ENCODE data around the gene ARL2.

The ARL2 gene

DNA sequence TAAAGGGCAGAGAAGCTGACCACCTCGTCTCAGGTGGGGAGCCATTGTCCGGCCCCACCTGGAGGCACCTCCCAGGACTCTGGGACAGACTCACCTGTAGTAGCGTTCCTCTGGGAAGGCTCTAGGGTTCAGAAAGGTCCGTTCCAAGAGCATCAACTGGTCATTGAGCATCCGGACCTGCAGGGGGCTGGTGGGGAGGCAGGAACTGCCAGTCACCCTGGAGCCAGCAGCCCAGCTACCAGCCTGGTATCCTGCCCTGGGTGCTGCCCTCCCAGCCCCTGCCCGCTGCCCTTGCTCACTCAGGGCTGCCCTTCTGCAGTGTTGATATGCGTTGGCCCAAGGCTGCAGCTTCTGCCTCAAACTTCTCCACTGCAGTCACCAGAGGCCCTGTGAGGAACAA, 31.8 kb downstream of the ARL2 start:
- no peak for DNase-seq
- no peak overlapping the region for H3K27ac Mint-ChIP-seq
- peaks cover 18 to 36% of the 10 kb centered on the region in 2 donors for H3K4me1 Mint-ChIP-seq
- H3K36me3 Mint-ChIP-seq: peaks cover 4 to 9% of the 10 kb centered on the region in 2 donors
- no peak for ATAC-seq (replicated peaks)
- H3K9me3 Mint-ChIP-seq: no peaks in the 10 kb centered on the region
- no peaks in the 10 kb centered on the region for H3K27me3 Mint-ChIP-seq
- H3K4me3 Mint-ChIP-seq: no peak overlapping the region

DNA sequence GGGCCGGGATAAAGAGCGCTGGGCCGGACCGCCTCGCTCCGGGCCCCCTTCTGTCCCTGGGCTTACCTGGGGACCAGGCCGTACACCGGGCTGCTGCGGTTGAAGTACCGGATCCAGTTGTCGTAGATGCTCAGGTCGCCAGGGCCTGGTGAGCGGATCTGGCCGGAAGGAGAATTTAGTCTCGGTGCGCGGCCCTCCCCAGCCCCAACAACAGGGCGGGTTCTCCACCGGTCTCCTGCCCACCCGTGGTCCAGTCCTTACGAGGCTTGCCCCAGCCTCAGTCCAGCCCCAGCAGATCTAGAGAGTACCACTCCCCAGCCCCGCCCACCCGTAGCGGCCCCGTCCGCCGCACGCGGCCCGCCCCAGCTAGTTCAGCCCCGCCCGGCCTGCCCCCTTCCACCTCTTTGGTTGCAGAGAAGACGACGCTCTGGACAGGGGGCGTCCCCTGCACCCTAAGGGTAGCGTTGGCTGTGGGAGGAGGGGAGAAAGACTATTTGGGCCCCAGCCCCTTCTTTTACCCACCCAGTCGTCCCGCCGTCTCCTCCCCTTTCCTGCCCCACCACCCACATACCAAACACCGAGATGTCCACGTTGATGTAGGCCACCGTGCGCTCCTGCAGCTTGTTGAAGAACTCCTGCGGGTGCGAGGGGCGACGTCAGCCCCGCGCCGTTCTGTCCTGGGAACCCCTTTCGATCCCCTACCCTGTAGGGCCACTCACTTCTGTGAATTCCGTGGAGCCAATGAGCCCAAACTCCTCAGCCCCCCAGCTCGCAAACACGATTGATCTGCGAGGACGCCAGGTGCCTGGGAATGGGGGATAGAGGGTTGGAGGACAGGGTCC, 33.8 kb downstream of the ARL2 start:
- DNase-seq (no peak), ATAC-seq (replicated peaks) (peak; percentile 79 to 81)
- Mint-ChIP-seq H3K4me3 (peak overlapping the region; percentile 83 to 85), H3K36me3 (peaks cover 4 to 9% of the 10 kb centered on the region in 2 donors), H3K27ac (peak overlapping the region; percentile 86), H3K9me3 (no peaks in the 10 kb centered on the region), H3K27me3 (no peaks in the 10 kb centered on the region), H3K4me1 (peaks cover 12 to 31% of the 10 kb centered on the region in 2 donors)

DNA sequence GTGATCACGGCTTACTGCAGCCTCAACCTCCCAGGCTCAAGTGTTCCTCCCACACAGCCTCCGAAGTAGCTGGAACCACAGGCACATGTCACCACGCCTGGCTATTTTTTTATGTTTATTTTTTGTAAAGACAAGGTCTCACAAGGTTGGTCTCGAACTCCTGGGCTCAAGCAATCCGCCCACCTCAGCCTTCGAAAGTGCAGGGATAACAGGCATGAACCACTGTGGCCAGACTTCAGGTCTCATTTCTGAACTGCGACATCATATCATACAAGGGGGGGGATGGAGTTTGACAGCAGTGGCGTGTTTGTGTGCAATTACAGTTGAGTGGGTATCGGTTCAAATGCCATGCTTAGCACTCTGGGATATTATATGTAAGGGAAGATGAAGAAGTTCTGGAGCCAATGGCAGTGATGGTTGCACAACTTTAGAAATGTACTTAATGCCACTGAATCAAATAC, 37.5 kb downstream of the ARL2 start:
- Mint-ChIP-seq H3K4me3 (no peak overlapping the region), H3K27ac (no peak overlapping the region), H3K9me3 (no peaks in the 10 kb centered on the region), H3K27me3 (no peaks in the 10 kb centered on the region), H3K36me3 (no peaks in the 10 kb centered on the region), H3K4me1 (peaks cover 31 to 45% of the 10 kb centered on the region in 2 donors)
- DNase-seq (no peak), ATAC-seq (replicated peaks) (no peak)

DNA sequence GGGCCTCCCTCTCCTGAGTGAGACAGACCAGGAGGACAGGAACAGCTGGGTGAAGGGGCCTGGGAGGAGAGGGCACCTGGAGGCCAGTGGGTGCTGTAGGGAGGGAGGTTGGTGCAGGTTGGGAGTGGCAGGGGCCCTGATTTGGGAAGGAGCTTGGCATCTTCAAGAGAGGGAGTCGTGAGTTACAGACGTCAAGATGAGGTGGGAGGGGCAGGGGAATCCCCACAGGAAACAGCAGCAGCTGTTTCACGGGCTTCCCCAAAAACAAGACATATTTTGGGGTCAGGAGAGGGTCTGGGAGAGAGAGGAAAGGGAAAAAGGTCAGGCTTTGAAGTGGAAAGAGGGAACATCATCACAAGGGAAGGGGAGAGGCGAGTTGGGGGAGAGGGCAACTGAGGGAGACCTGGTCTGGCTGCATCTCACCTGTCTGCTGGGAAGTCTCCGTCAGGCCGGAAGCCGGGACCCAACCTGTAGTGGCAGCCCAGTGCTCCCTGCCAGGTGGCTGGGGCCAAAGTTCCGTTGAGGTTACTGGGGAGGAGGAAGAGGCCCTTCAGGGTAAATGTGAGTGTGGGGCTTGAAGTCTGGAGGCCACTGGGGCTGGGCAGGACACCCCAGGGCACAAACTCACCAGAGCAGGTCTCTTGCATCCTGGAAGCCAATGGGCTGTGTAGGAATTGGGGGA, 40.0 kb downstream of the ARL2 start:
- Mint-ChIP-seq H3K4me3 (peak overlapping the region; percentile 33 to 46), H3K9me3 (no peaks in the 10 kb centered on the region), H3K36me3 (no peaks in the 10 kb centered on the region), H3K27ac (peak overlapping the region; percentile 62), H3K4me1 (peaks cover 23 to 27% of the 10 kb centered on the region in 2 donors), H3K27me3 (no peaks in the 10 kb centered on the region)
- DNase-seq: no peak
- peak; percentile 53 to 55 for ATAC-seq (replicated peaks)

DNA sequence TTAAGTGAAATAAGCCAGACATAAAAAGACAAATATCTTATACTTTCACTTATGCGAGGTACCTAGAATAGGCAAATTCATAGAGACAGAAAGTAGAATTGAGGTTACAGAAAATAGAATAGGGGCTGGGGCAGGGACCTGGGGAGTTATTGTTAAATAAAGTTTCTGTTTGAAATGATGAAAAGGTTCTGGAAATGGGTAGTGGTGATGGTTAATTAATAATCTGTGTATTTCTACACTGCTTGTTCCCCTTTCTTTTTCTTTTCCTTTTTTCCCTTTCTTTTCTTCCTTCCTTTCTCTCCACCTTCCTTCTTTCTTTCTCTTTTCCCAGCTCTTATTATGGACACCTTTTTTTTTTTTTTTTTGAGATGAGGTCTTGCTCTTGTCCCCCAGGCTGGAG, 41.6 kb downstream of the ARL2 start:
- H3K4me3 Mint-ChIP-seq: no peak overlapping the region
- H3K9me3 Mint-ChIP-seq: no peaks in the 10 kb centered on the region
- no peak overlapping the region for H3K27ac Mint-ChIP-seq
- DNase-seq: no peak
- peak in 1 of 2 donors; percentile 21 for ATAC-seq (replicated peaks)
- H3K36me3 Mint-ChIP-seq: no peaks in the 10 kb centered on the region
- H3K27me3 Mint-ChIP-seq: no peaks in the 10 kb centered on the region
- peaks cover 23 to 27% of the 10 kb centered on the region in 2 donors for H3K4me1 Mint-ChIP-seq

DNA sequence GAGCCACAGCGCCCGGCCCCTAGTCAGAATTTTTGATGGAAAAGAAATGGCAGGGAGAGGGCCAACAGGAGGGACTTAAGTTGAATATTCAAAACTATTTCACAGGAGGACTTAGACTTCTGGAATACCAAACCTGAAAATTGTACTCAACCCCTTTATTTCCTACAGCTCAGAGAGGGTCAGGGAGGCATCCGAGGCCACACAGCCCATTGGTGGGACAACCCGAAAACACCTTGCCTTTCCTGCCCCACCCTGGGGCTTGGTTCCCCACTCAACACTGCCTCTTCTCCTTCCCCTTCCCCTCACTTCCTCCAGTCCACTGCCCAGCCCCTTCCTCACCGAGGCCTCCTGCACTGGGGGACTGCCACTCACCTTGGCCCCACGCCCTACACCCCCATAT, 43.0 kb downstream of the ARL2 start:
- Mint-ChIP-seq H3K27ac (no peak overlapping the region), H3K27me3 (no peaks in the 10 kb centered on the region), H3K4me1 (peaks cover 24 to 33% of the 10 kb centered on the region in 2 donors), H3K36me3 (no peaks in the 10 kb centered on the region), H3K9me3 (no peaks in the 10 kb centered on the region), H3K4me3 (no peak overlapping the region)
- ATAC-seq (replicated peaks) (no peak), DNase-seq (no peak)

DNA sequence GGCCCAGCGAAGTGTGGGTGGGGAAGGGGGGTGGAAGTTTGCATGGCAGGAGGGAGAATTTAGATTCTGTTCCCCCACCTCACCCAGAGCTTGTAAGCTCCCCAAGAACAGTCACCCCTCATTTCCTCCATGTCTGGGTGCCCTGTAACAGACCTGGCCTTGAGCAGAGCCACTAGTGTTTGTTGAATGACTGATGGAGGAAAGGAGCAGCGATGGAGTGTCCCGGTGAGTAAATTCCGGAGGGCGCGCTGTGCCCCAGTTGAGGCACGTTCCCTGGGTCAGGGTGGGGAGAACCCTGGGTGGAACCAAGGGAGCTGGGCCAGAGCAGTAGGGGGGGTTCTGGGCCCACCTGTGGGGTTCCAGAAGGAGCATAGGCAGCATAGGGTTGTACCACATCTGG, 43.6 kb downstream of the ARL2 start:
- no peak for ATAC-seq (replicated peaks)
- Mint-ChIP-seq H3K27me3 (no peaks in the 10 kb centered on the region), H3K9me3 (no peaks in the 10 kb centered on the region), H3K36me3 (no peaks in the 10 kb centered on the region), H3K4me1 (peaks cover 28 to 33% of the 10 kb centered on the region in 2 donors), H3K27ac (no peak overlapping the region), H3K4me3 (no peak overlapping the region)
- no peak for DNase-seq

DNA sequence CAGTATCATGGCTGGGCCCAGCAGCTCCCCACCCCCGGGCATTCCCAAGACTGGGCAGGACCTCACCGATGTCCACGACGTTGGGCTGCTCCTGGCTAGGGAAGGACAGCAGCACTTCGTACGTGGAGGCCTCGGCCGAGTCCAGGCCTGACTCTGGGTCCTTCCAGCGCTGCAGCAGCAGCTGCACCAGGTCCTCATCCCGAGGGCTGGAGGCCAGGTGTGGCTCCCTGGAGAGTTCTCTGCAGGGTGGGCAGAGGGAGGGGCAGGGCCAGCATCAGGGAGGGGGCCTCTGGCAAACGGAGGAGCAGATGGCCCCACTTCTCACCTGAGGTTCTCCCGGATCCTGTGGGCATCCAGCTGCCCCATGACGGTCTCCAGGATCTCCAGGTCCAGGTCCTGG, 44.1 kb downstream of the ARL2 start:
- Mint-ChIP-seq H3K27me3 (no peaks in the 10 kb centered on the region), H3K4me3 (no peak overlapping the region), H3K36me3 (no peaks in the 10 kb centered on the region), H3K27ac (no peak overlapping the region), H3K4me1 (peaks cover 26 to 30% of the 10 kb centered on the region in 2 donors), H3K9me3 (no peaks in the 10 kb centered on the region)
- ATAC-seq (replicated peaks): no peak
- no peak for DNase-seq

DNA sequence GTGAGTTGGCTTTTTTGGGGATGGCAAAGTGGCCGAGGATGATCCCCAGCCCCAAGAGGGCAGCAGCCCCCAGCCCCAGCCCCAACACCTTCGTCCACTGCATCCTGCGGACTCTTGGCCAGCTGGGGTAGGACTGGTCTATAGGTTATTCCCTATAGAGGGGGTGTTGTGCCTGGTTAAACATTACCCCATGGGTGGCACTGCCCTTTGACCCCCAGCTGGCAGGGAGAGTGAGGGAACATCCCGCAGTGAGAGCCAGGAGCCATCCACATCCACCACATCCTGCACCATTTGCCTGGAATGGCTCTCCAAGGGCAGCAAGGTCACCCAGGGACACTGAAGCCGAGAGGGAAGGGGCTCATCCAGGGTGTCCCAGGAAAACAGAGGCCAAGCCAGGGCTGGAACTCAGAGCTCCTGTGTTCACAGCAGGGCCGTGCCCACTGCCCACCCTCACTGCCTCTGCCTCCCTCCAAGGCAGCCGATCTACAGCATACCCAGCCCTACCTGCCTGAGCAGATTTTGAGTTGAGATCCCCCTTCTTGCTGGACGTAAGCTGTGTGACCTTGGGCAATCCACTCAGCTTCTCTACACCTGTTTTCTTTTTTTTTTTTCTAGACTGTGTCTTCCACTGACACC, 44.6 kb downstream of the ARL2 start, which contains the start of gene NAALADL1:
Gene NAALADL1, minus strand, starts transcription at position 135 of the 636 bp plus-strand sequence. Its CDS starts 32 bp downstream, at position 103.
- Mint-ChIP-seq H3K27ac (no peak within 1 kb of the TSS), H3K4me3 (no peak within 1 kb of the TSS), H3K4me1 (peaks cover 21 to 25% of the 10 kb centered on the region in 2 donors), H3K9me3 (no peaks in the 10 kb centered on the region), H3K27me3 (no peaks in the 10 kb centered on the region), H3K36me3 (no peaks in the 10 kb centered on the region)
- no peak for ATAC-seq (replicated peaks)
- no peak for DNase-seq

DNA sequence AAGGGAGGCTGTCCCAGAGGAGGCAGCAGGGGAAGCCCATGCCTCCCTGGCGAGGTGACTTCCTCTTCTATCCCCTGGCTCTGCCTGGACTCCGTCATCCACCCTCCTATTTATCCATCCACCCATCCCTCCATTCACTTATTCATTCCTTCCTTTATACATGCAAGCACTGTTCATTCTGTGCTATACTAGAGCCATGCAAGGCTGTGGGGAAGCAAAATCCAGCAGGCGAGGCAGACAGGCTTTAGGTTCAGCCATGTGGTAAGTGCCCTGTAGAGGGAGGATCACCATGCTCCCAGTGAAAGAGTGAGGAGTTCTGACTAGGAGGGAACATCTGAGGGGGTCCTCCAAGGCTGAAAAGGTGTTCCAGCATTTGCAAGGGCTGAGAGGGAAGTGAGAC, 45.6 kb downstream of the ARL2 start:
- Mint-ChIP-seq H3K9me3 (no peaks in the 10 kb centered on the region), H3K27ac (no peak overlapping the region), H3K4me3 (no peak overlapping the region), H3K27me3 (no peaks in the 10 kb centered on the region), H3K36me3 (no peaks in the 10 kb centered on the region), H3K4me1 (peaks cover 11 to 15% of the 10 kb centered on the region in 2 donors)
- ATAC-seq (replicated peaks) (no peak), DNase-seq (no peak)

DNA sequence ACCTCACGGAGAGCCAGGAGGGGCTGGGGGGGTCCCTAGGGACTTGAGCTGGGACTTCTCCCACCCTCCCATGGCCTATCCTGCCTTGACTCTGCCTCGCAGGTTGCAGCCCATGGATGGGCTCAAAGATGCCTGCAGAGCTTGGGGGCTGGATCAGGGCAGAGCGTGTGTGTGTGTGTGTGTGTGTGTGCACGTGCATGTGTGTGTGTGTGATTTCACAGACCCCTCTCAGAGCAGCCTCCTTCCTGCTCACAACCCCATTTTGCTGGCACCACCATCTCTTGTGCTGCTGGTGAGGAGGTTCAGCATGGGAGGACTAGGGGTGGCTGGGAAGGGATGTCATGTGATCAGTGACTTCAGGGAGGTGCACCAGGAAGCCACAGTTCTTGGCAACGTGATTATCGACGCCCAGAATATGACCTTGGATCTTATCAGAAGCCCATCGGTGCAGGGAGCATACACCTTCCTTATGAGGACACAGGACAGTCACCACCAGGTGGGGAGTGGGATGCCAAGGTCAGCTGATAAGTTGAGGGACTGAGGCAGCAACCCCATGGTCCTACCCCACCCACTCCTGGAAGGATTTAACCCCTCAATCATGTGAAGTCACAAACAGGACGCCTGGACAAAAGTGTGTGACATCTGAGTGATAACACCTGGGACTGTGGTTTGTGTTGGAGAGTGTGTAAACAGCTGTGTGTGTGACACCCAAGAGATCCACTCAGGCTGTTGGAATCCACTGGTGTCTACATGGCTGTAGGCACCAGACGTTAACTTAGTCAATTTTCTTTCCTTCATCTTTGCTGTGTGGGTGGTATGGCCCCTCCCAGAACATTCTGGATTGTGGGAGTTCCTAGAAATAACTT, 46.2 kb downstream of the ARL2 start:
- Mint-ChIP-seq H3K27me3 (no peaks in the 10 kb centered on the region), H3K9me3 (no peaks in the 10 kb centered on the region), H3K4me1 (peaks cover 11 to 14% of the 10 kb centered on the region in 2 donors), H3K36me3 (no peaks in the 10 kb centered on the region), H3K4me3 (no peak overlapping the region), H3K27ac (no peak overlapping the region)
- ATAC-seq (replicated peaks) (no peak), DNase-seq (no peak)

DNA sequence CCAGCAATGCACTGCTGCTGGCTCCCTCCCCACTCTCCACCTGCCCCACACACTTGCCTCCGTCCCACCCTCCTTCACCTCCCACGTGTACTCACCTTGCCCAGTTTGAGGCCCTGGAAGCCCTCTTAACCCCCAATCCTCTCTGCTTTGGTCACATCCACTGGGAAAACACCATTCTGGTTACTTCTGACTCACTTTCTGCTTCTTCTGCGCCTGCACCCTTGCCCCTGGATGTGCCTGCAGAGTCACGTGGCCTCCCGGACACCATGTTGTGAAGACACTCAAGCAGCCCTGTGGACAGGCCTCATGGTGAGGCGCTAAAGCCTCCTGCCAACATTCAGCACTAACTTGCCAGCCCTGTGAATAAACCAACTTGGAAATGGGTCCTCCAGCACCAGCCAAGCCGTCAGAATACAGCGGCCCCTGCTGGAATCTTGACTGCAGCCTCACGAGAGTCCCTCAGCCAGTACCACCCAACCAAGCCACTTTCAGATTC, 47.0 kb downstream of the ARL2 start:
- H3K36me3 Mint-ChIP-seq: no peaks in the 10 kb centered on the region
- DNase-seq: no peak
- ATAC-seq (replicated peaks): no peak
- peaks cover 5 to 7% of the 10 kb centered on the region in 2 donors for H3K4me1 Mint-ChIP-seq
- no peak overlapping the region for H3K27ac Mint-ChIP-seq
- H3K27me3 Mint-ChIP-seq: no peaks in the 10 kb centered on the region
- H3K9me3 Mint-ChIP-seq: no peaks in the 10 kb centered on the region
- H3K4me3 Mint-ChIP-seq: no peak overlapping the region

DNA sequence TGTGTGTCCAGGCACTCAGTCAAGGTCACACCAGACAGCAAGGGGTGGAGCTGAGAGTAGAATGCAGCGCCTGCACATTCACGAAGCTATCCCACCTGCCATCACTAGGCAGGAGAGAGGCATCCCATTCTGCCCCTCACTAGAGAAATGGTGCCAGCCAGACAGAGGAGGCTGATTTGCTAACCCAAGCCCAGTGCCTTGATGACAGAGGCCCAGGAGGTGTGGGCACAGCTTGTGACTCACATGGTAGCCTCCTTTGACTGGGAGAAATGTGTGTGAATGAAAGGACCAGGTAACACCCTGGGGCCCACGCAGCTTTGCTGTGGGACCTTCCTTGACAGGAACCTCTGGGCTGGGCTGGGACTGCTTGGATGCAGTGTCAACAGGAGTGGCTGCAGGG, 49.6 kb downstream of the ARL2 start:
- Mint-ChIP-seq H3K4me3 (no peak overlapping the region), H3K27ac (no peak overlapping the region), H3K9me3 (no peaks in the 10 kb centered on the region), H3K4me1 (peaks cover 5 to 7% of the 10 kb centered on the region in 2 donors), H3K27me3 (no peaks in the 10 kb centered on the region), H3K36me3 (no peaks in the 10 kb centered on the region)
- DNase-seq (no peak), ATAC-seq (replicated peaks) (no peak)

DNA sequence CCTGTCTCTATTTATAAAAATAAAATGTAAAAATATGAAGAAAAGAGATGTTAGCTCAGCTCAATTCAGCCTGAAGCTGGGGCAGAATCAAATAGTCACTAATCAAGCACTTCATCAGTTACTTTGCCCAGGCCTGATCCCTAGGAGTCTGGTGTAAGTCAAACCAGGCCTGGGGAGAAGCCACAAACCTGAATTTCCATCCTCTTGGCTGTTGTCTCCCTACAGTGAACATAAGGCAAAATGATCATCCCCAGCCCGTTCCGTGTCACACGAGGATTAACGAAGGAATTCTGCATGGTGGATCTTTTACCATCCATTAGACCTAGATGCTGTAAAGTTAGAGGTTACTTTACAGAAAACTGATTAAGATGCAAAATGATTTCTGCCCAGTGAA, 50.9 kb downstream of the ARL2 start:
- no peaks in the 10 kb centered on the region for H3K9me3 Mint-ChIP-seq
- ATAC-seq (replicated peaks) (no peak), DNase-seq (no peak)
- H3K27me3 Mint-ChIP-seq: no peaks in the 10 kb centered on the region
- no peak overlapping the region for H3K27ac Mint-ChIP-seq
- H3K36me3 Mint-ChIP-seq: no peaks in the 10 kb centered on the region
- H3K4me1 Mint-ChIP-seq: peaks cover 5 to 7% of the 10 kb centered on the region in 2 donors
- no peak overlapping the region for H3K4me3 Mint-ChIP-seq
